H9 (cell line): ENCODE measurements around the gene MXD4. TPM values are rescaled to one million over a fixed set of nuclear protein-coding genes. Genes with fewer than 3 reads are reported as not detected.

Experiments
- DNase-seq: peaks from one replicate; pipeline ENCODE4 v3.0.0-alpha.2; 2017
- H2AFZ ChIP-seq: one replicate; pipeline ENCODE4 v1.6.1; 2013; ENCODE audit warnings: mild to moderate bottlenecking, low read length, control low read depth, moderate library complexity
- H2AK5ac ChIP-seq: 2 replicates; pipeline ENCODE4 v1.6.1; 2013; ENCODE audit warnings: low read length, control low read depth, mixed read lengths; ENCODE audit not compliant: insufficient read length
- H2BK120ac ChIP-seq: one replicate; pipeline ENCODE4 v1.6.1; 2013; ENCODE audit warnings: low read depth, mild to moderate bottlenecking, low read length, control low read depth, inconsistent platforms; ENCODE audit not compliant: poor library complexity, severe bottlenecking
- H2BK12ac ChIP-seq: 2 replicates; pipeline ENCODE4 v1.6.1; 2013; ENCODE audit warnings: low read length, control low read depth, mixed read lengths, low read depth; ENCODE audit not compliant: insufficient read length
- H2BK15ac ChIP-seq: 2 replicates; pipeline ENCODE4 v1.6.1; 2013; ENCODE audit warnings: low read depth, low read length, control low read depth
- H2BK20ac ChIP-seq: one replicate; pipeline ENCODE4 v1.6.1; 2013; ENCODE audit warnings: low read depth, mild to moderate bottlenecking, low read length, control low read depth, inconsistent platforms; ENCODE audit not compliant: poor library complexity, severe bottlenecking
- H2BK5ac ChIP-seq: 2 replicates; pipeline ENCODE4 v1.6.1; 2013; ENCODE audit warnings: low read length, control low read depth, mixed read lengths; ENCODE audit not compliant: insufficient read length
- H3K14ac ChIP-seq: 2 replicates; pipeline ENCODE4 v1.6.1; 2013; ENCODE audit warnings: low read length, control low read depth; ENCODE audit not compliant: insufficient read depth
- H3K18ac ChIP-seq: 2 replicates; pipeline ENCODE4 v1.6.1; 2013; ENCODE audit warnings: low read depth, mild to moderate bottlenecking, mixed read lengths, low read length, control low read depth; ENCODE audit not compliant: insufficient read length
- H3K23ac ChIP-seq: 2 replicates; pipeline ENCODE4 v1.6.1; 2013; ENCODE audit warnings: low read length, control low read depth, mixed read lengths, low read depth; ENCODE audit not compliant: insufficient read length
- H3K23me2 ChIP-seq: 2 replicates; pipeline ENCODE4 v1.6.1; 2013; ENCODE audit warnings: low read depth, mild to moderate bottlenecking, mixed read lengths, low read length, control low read depth; ENCODE audit not compliant: insufficient read length, poor library complexity, severe bottlenecking
- H3K27ac ChIP-seq: 2 replicates; pipeline ENCODE4 v1.5.1; 2013; ENCODE audit warnings: low read length, control low read depth, mixed read lengths, low read depth; ENCODE audit not compliant: insufficient read length
- H3K27me3 ChIP-seq: 2 replicates; pipeline ENCODE4 v1.6.1; 2013; ENCODE audit warnings: low read length, control low read depth, inconsistent platforms; ENCODE audit not compliant: insufficient read depth
- H3K4ac ChIP-seq: 2 replicates; pipeline ENCODE4 v1.6.1; 2013; ENCODE audit warnings: low read depth, mild to moderate bottlenecking, control low read depth, inconsistent platforms, low read length, moderate library complexity
- H3K4me1 ChIP-seq: 2 replicates; pipeline ENCODE4 v1.6.1; 2013; ENCODE audit warnings: low read length, control low read depth, inconsistent platforms; ENCODE audit not compliant: insufficient read depth
- H3K4me2 ChIP-seq: 2 replicates; pipeline ENCODE4 v1.6.1; 2013; ENCODE audit warnings: low read length, control low read depth, mixed read lengths; ENCODE audit not compliant: insufficient read length, insufficient read depth
- H3K56ac ChIP-seq: 2 replicates; pipeline ENCODE4 v1.6.1; 2013; ENCODE audit warnings: low read depth, mild to moderate bottlenecking, mixed read lengths, low read length, control low read depth; ENCODE audit not compliant: insufficient read length
- H3K79me1 ChIP-seq: 2 replicates; pipeline ENCODE4 v1.6.1; 2013; ENCODE audit warnings: low read depth, mild to moderate bottlenecking, moderate library complexity, low read length, control low read depth, inconsistent platforms; ENCODE audit not compliant: insufficient read depth, poor library complexity, severe bottlenecking
- H3K79me2 ChIP-seq: 2 replicates; pipeline ENCODE4 v1.6.1; 2013; ENCODE audit warnings: low read length, control low read depth, inconsistent platforms; ENCODE audit not compliant: insufficient read depth
- H3K9ac ChIP-seq: 2 replicates; pipeline ENCODE4 v1.6.1; 2013; ENCODE audit warnings: low read length, control low read depth, mixed read lengths; ENCODE audit not compliant: insufficient read length; ENCODE audit errors: extremely low read depth
- H3K9me3 ChIP-seq: one replicate; pipeline ENCODE4 v1.6.1; 2013; ENCODE audit warnings: low read depth, low read length, inconsistent platforms; ENCODE audit not compliant: control insufficient read depth
- H3T11ph ChIP-seq: one replicate; pipeline ENCODE4 v1.6.1; 2013; ENCODE audit warnings: mild to moderate bottlenecking, low read length, control low read depth, inconsistent platforms
- H4K20me1 ChIP-seq: one replicate; pipeline ENCODE4 v1.6.1; 2013; ENCODE audit not compliant: control insufficient read depth, insufficient read length, insufficient read depth
- H4K5ac ChIP-seq: 2 replicates; pipeline ENCODE4 v1.6.1; 2013; ENCODE audit warnings: low read depth, mild to moderate bottlenecking, mixed read lengths, low read length, control low read depth; ENCODE audit not compliant: insufficient read length
- H4K8ac ChIP-seq: replicated peaks from 2 replicates; pipeline ENCODE4 v1.6.1; 2013; ENCODE audit warnings: low read length, control low read depth, mixed read lengths, low read depth; ENCODE audit not compliant: insufficient read length
- H4K91ac ChIP-seq: 2 replicates; pipeline ENCODE4 v1.6.1; 2013; ENCODE audit warnings: low read depth, mild to moderate bottlenecking, moderate library complexity, mixed read lengths, low read length, control low read depth; ENCODE audit not compliant: insufficient read length
- H3K27ac Mint-ChIP-seq, 3 experiments: 2 replicates in 2 of 3; 3 replicates in 1 of 3; pipeline ENCODE4 v1.8.0; 2020 to 2021; ENCODE audit warnings: mixed read lengths in 3 of 3, mild to moderate bottlenecking in 1 of 3, moderate library complexity in 1 of 3
- H3K27me3 Mint-ChIP-seq: 2 replicates; pipeline ENCODE4 v1.8.0; 2021; ENCODE audit warnings: low read depth, mild to moderate bottlenecking, moderate library complexity, mixed read lengths
- H3K36me3 Mint-ChIP-seq, 3 experiments: 2 replicates in 2 of 3; 3 replicates in 1 of 3; pipeline ENCODE4 v1.8.0; 2020 to 2021; ENCODE audit warnings: low read depth in 3 of 3, mixed read lengths in 3 of 3; ENCODE audit not compliant: insufficient read depth in 1 of 3
- H3K4me1 Mint-ChIP-seq, 2 experiments: 2 replicates each; pipeline ENCODE4 v1.8.0; 2020; ENCODE audit warnings: mixed read lengths in 2 of 2
- H3K4me3 Mint-ChIP-seq, 2 experiments: 2 replicates in 1 of 2; 3 replicates in 1 of 2; pipeline ENCODE4 v1.8.0; 2020 to 2021; ENCODE audit warnings: mild to moderate bottlenecking in 2 of 2, mixed read lengths in 2 of 2, moderate library complexity in 1 of 2
- H3K9me3 Mint-ChIP-seq, 2 experiments: 2 replicates in 1 of 2; 3 replicates in 1 of 2; pipeline ENCODE4 v1.8.0; 2020; ENCODE audit warnings: mild to moderate bottlenecking in 2 of 2, mixed read lengths in 2 of 2, moderate library complexity in 1 of 2
- CTCF ChIP-seq: fragments of 200-600 bp; sonication (generic); conservative IDR thresholded peaks from 3 replicates; pipeline ENCODE4 v1.8.0; 2021; ENCODE audit warnings: antibody characterized with exemption, mild to moderate bottlenecking
- WGBS: extraction: QIAGEN DNeasy Blood & Tissue Kit; methylation state at CpG from one replicate; pipeline ENCODE4 v1.1.7; 2013; ENCODE audit warnings: missing lambda C conversion rate, low lambda C conversion rate, mixed read lengths; ENCODE audit not compliant: insufficient read length; ENCODE audit errors: extremely low coverage; 5-methylcytosine and 5-hydroxymethylcytosine counted together
- total RNA-seq: library from RNA; stranded (reverse); gene quantifications from 2 replicates; pipeline ENCODE4 v1.2.1, GENCODE V29; 2021

MXD4 gene
- total RNA-seq, 1 experiment from 2014 or later = 24.1 TPM

GRCh38 chr4:2218436-2218835 is 43.5 kb downstream of the MXD4 start:
- Histone ChIP-seq H3K27ac (no peak overlapping the region), H3T11ph (no peak overlapping the region), H2BK12ac (no peak overlapping the region), H4K91ac (no peak overlapping the region), H3K23ac (no peak overlapping the region), H3K9ac (no peak overlapping the region), H3K4me2 (no peak overlapping the region), H2AK5ac (no peak overlapping the region), H2BK20ac (no peak overlapping the region), H2BK5ac (no peak overlapping the region), H3K4me1 (peaks cover 22% of the 10 kb centered on the region), H3K14ac (no peak overlapping the region), H2BK120ac (no peak overlapping the region), H2AFZ (no peak overlapping the region), H3K4ac (no peak overlapping the region), H3K56ac (no peak overlapping the region), H3K27me3 (no peaks in the 10 kb centered on the region), H4K8ac (no peak overlapping the region), H3K23me2 (no peaks in the 10 kb centered on the region), H3K9me3 (no peaks in the 10 kb centered on the region), H3K79me1 (no peaks in the 10 kb centered on the region), H2BK15ac (no peak overlapping the region), H3K18ac (no peak overlapping the region), H4K5ac (no peak overlapping the region), H3K79me2 (no peaks in the 10 kb centered on the region), H4K20me1 (no peaks in the 10 kb centered on the region)
- no CpG with 5 or more reads among the region's 1 CpG for WGBS
- Mint-ChIP-seq H3K9me3 (no peaks in the 10 kb centered on the region), H3K4me1 (peaks cover 50 to 52% of the 10 kb centered on the region in 2 experiments), H3K27me3 (no peaks in the 10 kb centered on the region; the same call in 1 of the 2 replicates), H3K27ac (no peak overlapping the region), H3K36me3 (peaks cover 0 to 1% (median 0%) of the 10 kb centered on the region in 3 experiments; a peak in 1 of 7 replicates), H3K4me3 (no peak overlapping the region)
- DNase-seq = no peak
- TF ChIP-seq CTCF = no peak
